ENCODE measurements around the gene BTBD1. TPM values are rescaled to one million over a fixed set of nuclear protein-coding genes. Genes with fewer than 3 reads are reported as not detected.
"Not testable (repeated sequence)": the region's sequence is repeated elsewhere in the genome, so short reads cannot be mapped to it uniquely, and the experiment has no call there.

BTBD1 gene
- total RNA-seq, 4 donors from 2014 or later, result 79.8 to 105 (median 99.4) TPM

GRCh38 chr15:83010709-83011270 lies 56.3 kb downstream of the BTBD1 start:
- TF ChIP-seq CTCF (IDR thresholded peaks at IDR 0.05), result peak; percentile 44 to 56 (median 52)
- no peak for TF ChIP-seq EP300 (IDR thresholded peaks at IDR 0.05)
- no peak for TF ChIP-seq POLR2A (IDR thresholded peaks at IDR 0.05)
- peak; percentile 18 to 73 for DNase-seq (ENCODE audit: low spot score in 2 of 2)
- peaks cover 0 to 36% (median 15%) of the 10 kb centered on the region in 3 donors for H3K36me3 ChIP-seq
- 9 to 10% methylated on average over 13 to 15 of the region's 15 CpGs for WGBS, 2 donors
- H3K27ac ChIP-seq, result peak overlapping the region; percentile 46 to 86 (median 84)
- H3K4me3 ChIP-seq, result peak overlapping the region; percentile 88 to 98 (median 92)
- H3K4me1 ChIP-seq, result peaks cover 5 to 46% (median 19%) of the 10 kb centered on the region in 4 donors
- H3K9me3 ChIP-seq, result no peaks in the 10 kb centered on the region
- H3K27me3 ChIP-seq, result no peaks in the 10 kb centered on the region

- peaks cover 0 to 27% (median 0%) of the 10 kb centered on the region in 3 donors for H3K36me3 ChIP-seq
- H3K27ac ChIP-seq; H3K4me1 ChIP-seq; H3K4me3 ChIP-seq; DNase-seq (ENCODE audit: low spot score in 2 of 2); H3K27me3 ChIP-seq; H3K9me3 ChIP-seq: not testable (repeated sequence)
- 96 to 97% methylated on average over 3 of the region's 3 CpGs for WGBS, 2 donors
Measured at GRCh38 chr15:83000672-83001031, 66.4 kb downstream of the BTBD1 start.

DNA sequence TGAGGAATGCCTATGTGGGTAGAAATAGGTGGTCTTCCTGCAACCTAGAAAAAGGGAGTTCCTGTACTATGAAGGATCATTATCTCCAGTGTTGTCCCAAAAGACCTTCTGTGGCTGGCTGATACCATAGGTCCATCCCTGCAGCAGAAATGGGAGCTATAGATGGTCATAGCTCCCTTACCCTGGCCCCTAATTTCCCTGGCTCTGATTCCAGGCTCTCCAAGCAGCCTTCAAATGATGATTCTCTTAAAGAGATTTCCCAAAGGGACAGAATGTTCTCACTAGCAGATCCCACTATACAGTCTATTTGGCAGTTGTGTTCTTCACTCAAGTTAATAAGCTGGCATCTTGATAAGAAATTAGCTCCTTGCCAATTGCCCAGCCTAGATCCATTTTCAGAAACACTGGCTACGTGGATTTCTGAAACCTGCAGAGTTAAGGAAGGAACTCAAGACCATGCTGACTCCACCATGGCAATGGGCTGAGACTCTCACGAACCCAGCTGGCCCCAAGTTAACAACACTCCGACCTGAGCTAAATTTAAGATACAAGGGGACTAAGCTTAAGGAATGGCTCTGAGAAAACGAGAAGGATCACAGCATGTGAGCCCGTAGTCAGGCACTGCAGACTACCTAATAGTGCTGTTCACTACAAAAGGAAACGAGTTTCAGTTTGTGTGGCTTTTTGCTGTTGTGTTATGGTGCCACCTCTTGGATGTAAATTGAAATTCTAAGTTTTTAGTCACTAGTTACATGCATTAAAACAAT lies 67.0 kb downstream of the BTBD1 start:
- 9 to 15% methylated on average over 6 of the region's 6 CpGs for WGBS, 2 donors
- Histone ChIP-seq H3K27ac (peak overlapping the region in 1 of 4 donors; percentile 75), H3K4me1 (peaks cover 0 to 6% (median 3%) of the 10 kb centered on the region in 4 donors), H3K4me3 (peak overlapping the region in 2 of 4 donors; percentile 8 to 10), H3K9me3 (no peaks in the 10 kb centered on the region), H3K36me3 (peaks cover 0 to 22% (median 0%) of the 10 kb centered on the region in 3 donors), H3K27me3 (no peaks in the 10 kb centered on the region)
- TF ChIP-seq EP300 (IDR thresholded peaks at IDR 0.05), result no peak
- peak in 4 of 5 experiments; percentile 25 to 57 (median 30) for TF ChIP-seq CTCF (IDR thresholded peaks at IDR 0.05)
- DNase-seq (ENCODE audit: low spot score in 2 of 2), result no peak

DNA sequence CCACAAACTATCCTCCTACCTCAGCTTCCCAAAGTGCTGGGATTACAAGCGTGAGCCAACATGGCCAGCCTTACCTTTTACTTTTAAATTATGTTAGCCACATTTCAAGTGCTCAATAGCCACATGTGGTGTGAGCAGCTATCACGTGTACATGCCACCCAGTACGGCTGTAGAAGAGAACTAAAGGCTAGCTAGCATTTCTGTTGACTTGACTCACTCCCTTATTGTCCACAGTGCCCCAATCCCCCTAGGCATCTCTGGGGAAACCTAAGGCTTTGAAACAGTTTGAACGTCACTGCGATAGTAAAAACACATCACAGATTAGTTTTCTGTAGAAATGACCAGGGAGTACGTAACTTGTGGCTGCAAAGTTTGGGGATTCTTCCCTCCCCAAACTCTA lies 67.6 kb downstream of the BTBD1 start:
- peaks cover 0 to 16% (median 0%) of the 10 kb centered on the region in 3 donors for H3K36me3 ChIP-seq
- TF ChIP-seq CTCF (IDR thresholded peaks at IDR 0.05), result no peak
- no peak for TF ChIP-seq EP300 (IDR thresholded peaks at IDR 0.05)
- no peak overlapping the region for H3K4me3 ChIP-seq
- peak overlapping the region in 1 of 4 donors; percentile 75 for H3K27ac ChIP-seq
- H3K27me3 ChIP-seq, result no peaks in the 10 kb centered on the region
- H3K4me1 ChIP-seq, result peaks cover 0 to 6% (median 3%) of the 10 kb centered on the region in 4 donors
- no peak for DNase-seq (ENCODE audit: low spot score in 2 of 2)
- 71 to 84% methylated on average over 6 of the region's 6 CpGs for WGBS, 2 donors
- H3K9me3 ChIP-seq, result no peaks in the 10 kb centered on the region

- Histone ChIP-seq H3K27ac (no peak overlapping the region), H3K36me3 (peaks cover 0 to 21% (median 0%) of the 10 kb centered on the region in 3 donors), H3K4me3 (no peak overlapping the region), H3K4me1 (peaks cover 0 to 6% (median 3%) of the 10 kb centered on the region in 4 donors), H3K27me3 (no peaks in the 10 kb centered on the region), H3K9me3 (no peaks in the 10 kb centered on the region)
- no peak for DNase-seq (ENCODE audit: low spot score in 2 of 2)
- TF ChIP-seq POLR2A (IDR thresholded peaks at IDR 0.05) (no peak), EP300 (IDR thresholded peaks at IDR 0.05) (no peak), CTCF (IDR thresholded peaks at IDR 0.05) (no peak)
- WGBS, 2 donors, result 63 to 65% methylated on average over 3 of the region's 3 CpGs
Measured at GRCh38 chr15:82995938-82996337, 71.1 kb downstream of the BTBD1 start.
